ENCODE measurements around the gene NFATC2.

NFATC2 gene

DNA sequence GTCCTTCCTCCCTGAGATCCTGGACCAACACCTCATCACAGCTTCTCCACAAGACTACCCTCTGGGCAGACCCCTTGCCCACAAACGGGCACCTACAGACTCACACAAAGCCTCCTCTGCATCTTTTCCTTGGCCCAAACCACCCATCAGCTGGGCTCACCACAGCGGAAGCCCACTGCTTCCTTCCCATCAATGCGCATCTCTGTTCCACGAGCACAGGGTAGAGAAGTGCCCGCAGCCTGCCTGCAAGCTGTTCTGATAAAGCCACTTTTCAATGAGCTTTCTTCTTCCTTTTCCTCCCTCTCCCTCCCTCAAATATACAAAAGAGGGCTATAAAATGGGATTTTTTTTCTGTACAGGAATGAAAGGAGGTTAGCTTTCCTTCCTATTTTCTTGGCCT lies 111.2 kb downstream of the NFATC2 start:
- no peak for DNase-seq (ENCODE audit: low read depth in 2 of 2)

DNA sequence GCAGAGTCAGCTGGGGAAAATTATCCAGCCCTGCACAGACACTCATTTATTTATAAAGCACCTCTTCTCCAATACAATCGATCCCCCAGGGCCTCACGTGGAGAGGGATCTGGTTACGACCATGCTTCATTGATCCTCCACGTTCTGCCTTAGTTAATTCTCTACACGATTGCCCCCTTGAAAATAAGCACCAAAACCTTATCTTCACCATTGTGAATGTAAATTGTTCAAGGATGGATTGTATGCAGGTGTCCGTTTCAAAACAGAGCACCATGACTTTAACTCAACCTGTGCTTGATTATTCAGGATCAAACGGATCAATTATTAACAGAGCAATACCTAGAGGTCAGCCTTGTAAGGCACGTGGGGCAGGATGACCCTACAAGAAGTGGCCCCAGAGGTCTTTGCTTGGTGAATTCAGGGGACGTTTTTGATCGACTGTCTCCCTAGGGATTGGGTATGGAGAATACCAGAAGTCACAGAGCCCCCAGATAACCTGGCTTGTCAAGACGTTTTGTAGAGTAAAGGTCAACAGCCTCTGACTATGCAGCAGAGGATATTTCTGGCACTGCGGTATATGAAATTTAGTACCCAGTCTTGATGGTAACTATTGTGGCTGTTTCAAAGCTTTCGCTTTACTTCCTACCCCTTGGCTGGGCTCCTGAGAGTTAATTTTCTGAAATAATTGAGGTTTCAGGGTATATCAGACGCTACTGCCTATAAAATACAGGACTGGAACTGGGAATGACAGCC lies 112.1 kb downstream of the NFATC2 start:
- no peak for DNase-seq (ENCODE audit: low read depth in 2 of 2)

DNA sequence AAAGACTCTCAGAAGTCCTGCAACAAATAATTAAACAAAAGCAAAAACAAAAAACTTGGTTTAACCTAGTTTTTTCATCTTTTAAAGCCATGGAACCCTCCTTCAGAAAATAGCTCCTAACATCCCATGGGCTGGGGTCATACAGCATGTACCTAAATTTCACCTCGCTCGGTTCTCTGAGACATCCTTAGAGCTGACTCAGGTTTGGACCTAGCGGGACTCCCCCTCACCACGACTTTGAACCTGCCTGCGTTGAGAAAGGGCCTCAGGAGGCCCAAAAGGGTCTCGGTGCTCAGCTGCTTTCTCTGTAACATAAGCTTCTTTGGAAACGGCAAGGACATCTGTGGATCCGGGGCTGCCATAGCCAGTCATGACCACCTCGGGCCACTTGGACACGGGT lies 112.8 kb downstream of the NFATC2 start:
- no peak for DNase-seq (ENCODE audit: low read depth in 2 of 2)

GRCh38 chr20:51429144-51429482 lies 113.4 kb downstream of the NFATC2 start:
- DNase-seq (ENCODE audit: low read depth in 2 of 2) = no peak

DNA sequence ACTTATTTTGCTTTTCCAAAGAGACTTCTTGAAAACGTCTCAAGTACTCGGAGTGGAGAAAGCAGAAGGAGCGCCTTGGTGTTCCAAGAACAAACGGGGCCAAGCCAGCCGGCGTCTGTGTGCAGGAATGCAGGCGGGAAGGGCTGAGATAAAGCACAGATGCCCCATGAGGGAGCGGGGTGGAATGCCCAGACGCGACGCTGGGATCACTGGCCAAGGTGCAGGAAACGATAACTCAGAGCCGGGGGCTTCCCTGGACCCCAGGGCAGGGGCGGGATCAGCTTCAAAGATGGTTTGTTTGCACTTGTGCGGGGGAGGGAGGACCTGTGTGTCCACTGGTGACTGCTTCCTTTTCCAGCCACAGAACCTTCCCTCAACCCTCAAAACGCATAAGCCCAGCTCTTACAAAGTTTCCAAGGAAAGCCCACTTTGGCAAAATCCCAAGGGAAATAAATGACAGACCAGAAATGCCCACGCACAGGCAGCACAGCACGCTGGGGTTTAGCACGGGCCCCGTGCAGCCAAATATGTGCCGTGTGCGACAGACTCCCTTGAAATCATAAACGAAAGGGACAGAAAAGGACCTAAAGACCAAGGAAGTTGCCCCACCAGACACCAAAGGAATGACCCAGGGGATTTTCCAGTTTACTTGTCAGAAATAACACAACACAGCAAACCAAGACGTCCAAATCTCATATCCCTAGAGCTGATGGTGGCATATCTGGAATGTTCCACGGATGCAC lies 113.9 kb downstream of the NFATC2 start:
- DNase-seq (ENCODE audit: low read depth in 2 of 2) = no peak

DNA sequence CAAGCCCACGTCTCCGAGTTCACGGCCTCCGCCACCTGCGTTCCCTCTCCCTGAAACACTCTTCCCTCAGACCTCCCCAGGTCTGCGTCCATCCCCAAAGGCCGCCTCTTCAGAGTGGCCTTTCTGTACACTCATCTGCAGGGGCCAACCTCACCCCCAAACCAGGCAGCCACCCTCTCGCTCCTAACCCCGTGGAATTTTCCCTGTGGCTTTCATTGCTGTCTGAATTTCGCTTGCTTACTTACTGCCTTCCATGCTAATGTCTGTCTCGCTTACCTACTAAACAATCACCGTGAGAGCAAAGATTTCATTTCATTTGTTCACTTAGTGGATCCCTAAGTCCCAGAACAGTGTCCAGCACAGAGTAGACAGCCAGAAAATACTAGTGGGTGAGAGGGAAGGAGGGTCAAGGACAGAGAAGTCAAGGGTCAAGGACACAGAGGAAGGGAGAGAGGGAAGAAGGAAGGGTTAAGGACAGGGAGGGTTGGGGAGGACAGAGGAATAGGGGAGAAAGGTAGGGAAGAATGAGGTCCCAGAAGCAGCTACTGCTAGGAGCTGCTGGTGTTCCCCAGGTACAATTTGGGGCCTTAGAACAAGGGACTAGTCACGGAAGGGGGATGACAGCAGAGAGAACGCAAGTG lies 114.7 kb downstream of the NFATC2 start:
- DNase-seq (ENCODE audit: low read depth in 2 of 2) = no peak

DNA sequence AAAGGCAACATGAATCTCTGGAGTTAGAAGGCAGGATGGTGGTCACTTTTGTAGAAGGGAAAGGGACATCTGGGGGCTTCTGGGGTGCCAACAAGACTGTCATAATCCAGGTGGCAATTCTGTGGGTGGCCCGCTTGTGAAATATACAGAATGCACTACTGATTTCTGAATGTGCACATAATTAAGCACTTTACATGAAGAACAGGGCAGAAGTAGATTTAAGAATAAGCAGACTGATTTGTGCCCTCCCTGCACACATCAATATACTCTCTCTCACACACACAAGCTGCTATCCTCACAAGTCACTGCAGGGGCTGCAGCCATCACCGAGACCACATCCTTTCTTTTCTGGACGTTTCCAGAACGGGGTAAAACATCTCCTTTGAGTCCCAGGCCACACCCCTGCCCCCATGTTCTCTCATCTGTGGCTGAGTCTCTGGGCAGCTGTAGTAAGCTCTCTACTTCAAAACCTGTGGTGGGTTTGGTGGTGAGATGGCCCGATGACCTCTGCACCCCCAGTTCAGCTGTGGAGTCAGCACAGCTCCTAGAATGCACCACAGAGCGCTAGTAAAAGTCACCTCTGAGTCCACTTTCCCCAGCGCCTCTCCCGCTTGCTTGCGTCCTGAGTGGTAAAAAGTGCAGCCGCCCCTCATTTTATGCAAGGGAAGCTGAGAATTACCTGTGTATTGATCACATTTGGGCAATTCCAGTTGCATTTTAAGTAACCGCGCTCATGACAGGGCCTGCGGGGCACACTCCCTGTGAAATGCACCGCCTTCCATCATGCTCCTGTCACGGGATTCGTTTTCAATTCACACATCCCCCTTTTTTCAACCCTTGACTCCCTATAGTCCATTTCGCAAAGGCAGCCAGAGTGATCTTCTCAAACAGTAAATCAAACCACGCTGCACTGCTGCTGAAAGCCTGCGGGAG lies 115.5 kb downstream of the NFATC2 start:
- DNase-seq (ENCODE audit: low read depth in 2 of 2) = no peak

DNA sequence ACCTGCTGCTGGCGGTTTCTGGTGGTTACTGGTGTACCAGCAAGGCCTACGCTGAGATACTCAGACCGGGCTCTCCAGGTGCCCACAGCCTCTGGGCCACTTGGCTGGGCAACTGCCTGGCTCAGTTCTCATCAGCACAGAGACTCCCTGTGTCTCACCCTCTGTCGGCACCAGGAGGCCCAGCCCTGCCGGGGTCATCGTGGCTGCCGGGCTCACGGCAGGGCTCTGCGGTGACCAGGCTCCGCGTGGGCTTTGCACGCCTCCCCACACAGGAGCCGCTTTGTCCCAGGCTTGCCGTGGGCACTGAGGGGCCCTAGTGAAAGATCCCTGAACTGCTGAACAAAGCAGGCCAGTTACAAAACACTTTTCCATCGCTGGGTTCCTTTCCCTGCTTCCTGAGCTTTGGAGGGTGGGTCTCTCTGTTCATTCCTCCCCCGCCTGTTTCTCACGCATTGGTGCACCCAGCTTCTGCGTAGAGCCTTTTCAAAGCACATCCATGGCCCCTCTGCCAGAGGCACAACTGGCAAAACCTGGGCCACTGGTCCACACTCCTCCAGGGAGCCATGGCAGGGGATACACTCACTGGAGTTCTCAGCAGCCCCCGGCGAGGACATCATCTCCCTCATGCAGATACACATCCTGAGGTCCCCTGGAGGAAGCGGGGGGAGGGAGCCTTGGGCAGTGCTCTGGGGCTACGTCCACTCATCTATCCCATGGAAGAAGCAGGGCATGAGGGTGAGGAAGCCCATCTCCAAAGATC lies 117.0 kb downstream of the NFATC2 start:
- DNase-seq (ENCODE audit: low read depth in 2 of 2) = no peak

GRCh38 chr20:51424270-51425117 lies 118.0 kb downstream of the NFATC2 start:
- no peak for DNase-seq (ENCODE audit: low read depth in 2 of 2)

GRCh38 chr20:51423810-51424209 lies 118.7 kb downstream of the NFATC2 start:
- no peak for DNase-seq (ENCODE audit: low read depth in 2 of 2)

- DNase-seq (ENCODE audit: low read depth in 2 of 2) = no peak
Measured at GRCh38 chr20:51423290-51423667, 119.2 kb downstream of the NFATC2 start.

GRCh38 chr20:51422514-51423289 lies 119.8 kb downstream of the NFATC2 start:
- no peak for DNase-seq (ENCODE audit: low read depth in 2 of 2)

GRCh38 chr20:51420805-51421204 lies 121.7 kb downstream of the NFATC2 start:
- no peak for DNase-seq (ENCODE audit: low read depth in 2 of 2)

DNA sequence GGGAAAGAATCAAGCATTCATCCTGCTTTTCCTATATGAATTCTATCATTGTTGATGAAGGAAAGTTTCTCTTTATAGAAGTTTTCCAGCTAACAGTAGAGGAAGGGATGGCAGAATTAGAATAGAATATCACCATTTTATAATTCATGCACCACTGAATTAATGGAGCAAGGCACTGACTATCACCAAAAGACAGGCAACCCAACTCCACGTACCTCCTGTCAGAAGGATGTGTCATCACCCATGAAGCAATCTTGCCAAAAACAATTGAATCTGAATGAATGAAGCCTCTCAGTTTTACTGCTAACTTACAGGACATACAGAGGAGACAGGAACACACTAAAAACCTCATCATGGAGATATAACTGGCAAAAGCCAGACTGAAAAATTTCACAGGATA lies 122.4 kb downstream of the NFATC2 start:
- DNase-seq (ENCODE audit: low read depth in 2 of 2) = no peak

GRCh38 chr20:51419646-51420045 lies 122.9 kb downstream of the NFATC2 start:
- no peak for DNase-seq (ENCODE audit: low read depth in 2 of 2)

DNA sequence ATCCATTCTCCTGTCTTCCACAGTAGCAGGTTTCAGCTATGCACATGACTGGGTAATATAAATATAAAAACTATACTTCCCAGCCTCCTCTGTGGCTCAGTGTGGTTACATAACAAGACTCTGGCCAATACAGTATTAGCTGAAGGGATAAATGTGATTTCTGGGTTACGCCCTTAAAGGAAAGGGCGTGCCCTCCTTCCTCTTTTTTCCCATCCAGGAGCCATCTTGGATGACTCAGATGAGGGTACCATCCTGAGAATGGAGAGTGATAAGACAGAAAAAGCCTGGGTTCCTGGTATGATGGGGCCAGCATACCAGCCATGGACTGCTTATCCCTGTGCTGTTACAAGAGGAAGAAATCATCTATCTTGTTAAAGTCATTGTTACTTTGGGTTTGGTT lies 123.3 kb downstream of the NFATC2 start:
- DNase-seq (ENCODE audit: low read depth in 2 of 2) = no peak

GRCh38 chr20:51418137-51418529 lies 124.4 kb downstream of the NFATC2 start:
- no peak for DNase-seq (ENCODE audit: low read depth in 2 of 2)

DNA sequence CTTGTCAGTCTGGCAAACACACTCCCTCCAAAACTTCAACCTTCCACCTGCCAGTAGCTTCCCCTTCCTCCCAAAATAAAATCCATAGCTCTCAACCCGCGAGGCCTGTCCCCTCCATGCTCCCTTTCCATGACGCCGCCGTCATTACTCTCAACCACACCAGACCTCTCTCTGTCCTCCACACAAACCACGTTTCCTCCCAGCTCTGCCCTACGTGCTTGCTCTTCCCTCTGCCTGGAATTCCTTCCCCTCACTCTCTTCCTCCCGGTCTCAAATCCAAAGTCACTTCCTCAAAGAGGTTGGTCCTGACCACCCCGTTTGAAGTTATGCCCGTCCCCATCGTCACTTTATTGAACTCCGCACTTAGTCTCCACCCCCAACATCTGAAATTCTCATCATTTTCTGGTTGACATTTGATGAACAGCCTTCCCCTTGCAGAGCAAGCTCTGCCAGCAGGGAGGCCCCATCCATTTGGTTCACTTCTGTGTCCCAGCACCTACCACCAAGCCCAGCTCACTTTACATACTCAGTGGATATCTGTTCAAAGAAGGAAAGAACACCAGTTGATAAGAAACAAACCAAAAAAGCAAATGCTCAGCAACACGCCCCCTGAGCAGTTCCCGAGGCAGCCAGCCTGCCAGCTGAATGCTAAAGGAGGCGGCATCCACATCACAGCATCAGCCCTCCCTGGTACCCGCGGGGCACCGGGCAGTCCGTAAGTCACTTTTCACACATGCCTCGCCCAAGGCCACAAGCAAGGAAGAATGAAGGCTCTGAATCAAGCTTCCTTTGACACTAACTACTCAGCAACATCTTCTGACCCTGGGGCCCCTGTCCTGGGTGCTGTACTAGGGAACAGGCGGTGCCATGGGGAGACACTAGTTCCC lies 125.0 kb downstream of the NFATC2 start:
- DNase-seq (ENCODE audit: low read depth in 2 of 2) = no peak
